CD14-positive monocyte (primary cell): ENCODE measurements around the gene DAPK1. TPM values are rescaled to one million over a fixed set of nuclear protein-coding genes. Genes with fewer than 3 reads are reported as not detected.
A peak's percentile ranks its signal among the peaks of the same experiment; 100 is the strongest.

ENCODE experiments used
- DNase-seq, 3 donors: peaks; one replicate each; pipeline ENCODE4 v3.0.0-alpha.2; 2011 to 2022
- H2AFZ ChIP-seq: 2 replicates; pipeline ENCODE4 v1.6.0; 2012; ENCODE audit warnings: mild to moderate bottlenecking, low read depth, low read length, inconsistent platforms; ENCODE audit not compliant: insufficient read depth, poor library complexity, severe bottlenecking
- H3K27ac ChIP-seq, 2 donors: 1 replicate in 1 of 2; 2 replicates in 1 of 2; pipeline ENCODE4 v1.5.1; 2012 to 2013; ENCODE audit warnings: low read length in 2 of 2, control low read depth in 1 of 2, inconsistent platforms in 1 of 2, low read depth in 1 of 2, mild to moderate bottlenecking in 1 of 2
- H3K27me3 ChIP-seq, 2 donors: one replicate each; pipeline versions ENCODE4 v1.6.0 to v1.6.1; 2011 to 2013; ENCODE audit warnings: low read length in 2 of 2; ENCODE audit not compliant: control insufficient read depth in 2 of 2, insufficient read depth in 2 of 2
- H3K36me3 ChIP-seq, 2 donors: replicated peaks in 1 of 2; 1 replicate in 1 of 2; 2 replicates in 1 of 2; pipeline versions ENCODE4 v1.5.1 to v1.6.1; 2012 to 2013; ENCODE audit warnings: low read length in 2 of 2, control low read depth in 1 of 2, inconsistent platforms in 1 of 2, mild to moderate bottlenecking in 1 of 2; ENCODE audit not compliant: insufficient read depth in 2 of 2, control insufficient read depth in 1 of 2
- H3K4me1 ChIP-seq, 2 donors: 1 replicate in 1 of 2; 2 replicates in 1 of 2; pipeline versions ENCODE4 v1.5.1 to v1.6.1; 2012 to 2013; ENCODE audit warnings: low read length in 2 of 2, control low read depth in 1 of 2, inconsistent platforms in 1 of 2, mild to moderate bottlenecking in 1 of 2, moderate library complexity in 1 of 2; ENCODE audit not compliant: insufficient read depth in 2 of 2, control insufficient read depth in 1 of 2
- H3K4me2 ChIP-seq: replicated peaks from 2 replicates; pipeline ENCODE3; 2012; ENCODE audit warnings: low read length, moderate library complexity, mild to moderate bottlenecking; ENCODE audit not compliant: poor library complexity, severe bottlenecking; ENCODE audit errors: extremely low read depth
- H3K4me3 ChIP-seq, 3 experiments: fragments of 200-600 bp in 1 of 3; sonication (generic) in 1 of 3; replicated peaks in 1 of 3; 1 replicate in 2 of 3; 2 replicates in 1 of 3; pipeline ENCODE4 v1.5.1; 2011 to 2013; ENCODE audit warnings: low read length in 3 of 3, mild to moderate bottlenecking in 3 of 3, control low read depth in 2 of 3, low read depth in 2 of 3, inconsistent platforms in 1 of 3, moderate library complexity in 1 of 3
- H3K79me2 ChIP-seq: 2 replicates; pipeline ENCODE4 v1.6.0; 2012; ENCODE audit warnings: mild to moderate bottlenecking, control low read depth, inconsistent platforms, low read length, moderate library complexity; ENCODE audit not compliant: insufficient read depth
- H3K9ac ChIP-seq: 2 replicates; pipeline ENCODE4 v1.6.0; 2017; ENCODE audit warnings: low read length, mild to moderate bottlenecking; ENCODE audit not compliant: insufficient read depth, poor library complexity, severe bottlenecking
- H3K9me3 ChIP-seq, 2 donors: replicated peaks in 1 of 2; 1 replicate in 1 of 2; 2 replicates in 1 of 2; pipeline versions ENCODE4 v1.5.1 to v1.6.1; 2012 to 2013; ENCODE audit warnings: low read length in 2 of 2, control low read depth in 1 of 2; ENCODE audit not compliant: control insufficient read depth in 1 of 2, insufficient read depth in 1 of 2
- H4K20me1 ChIP-seq: 2 replicates; pipeline ENCODE4 v1.6.0; 2012; ENCODE audit warnings: mild to moderate bottlenecking, low read length, control low read depth, moderate library complexity; ENCODE audit not compliant: insufficient read depth
- H3K27ac Mint-ChIP-seq, 7 donors: one replicate each; pipeline ENCODE4 v1.8.0; 2020; ENCODE audit warnings: mild to moderate bottlenecking in 7 of 7, mixed read lengths in 7 of 7, moderate library complexity in 6 of 7, inconsistent platforms in 2 of 7
- H3K27me3 Mint-ChIP-seq, 3 donors: one replicate each; pipeline ENCODE4 v1.8.0; 2021 to 2022; ENCODE audit warnings: low read depth in 3 of 3, mild to moderate bottlenecking in 3 of 3, mixed read lengths in 3 of 3, moderate library complexity in 3 of 3, inconsistent platforms in 1 of 3
- H3K36me3 Mint-ChIP-seq, 2 donors: one replicate each; pipeline ENCODE4 v1.8.0; 2020; ENCODE audit warnings: mixed read lengths in 2 of 2, inconsistent platforms in 1 of 2, mild to moderate bottlenecking in 1 of 2
- H3K4me1 Mint-ChIP-seq: one replicate; pipeline ENCODE4 v1.8.0; 2020; ENCODE audit warnings: mild to moderate bottlenecking, mixed read lengths
- H3K4me3 Mint-ChIP-seq, 2 donors: one replicate each; pipeline ENCODE4 v1.8.0; 2020; ENCODE audit warnings: mild to moderate bottlenecking in 2 of 2, mixed read lengths in 2 of 2, moderate library complexity in 1 of 2
- H3K9me3 Mint-ChIP-seq, 7 donors: one replicate each; pipeline ENCODE4 v1.8.0; 2020 to 2022; ENCODE audit warnings: mixed read lengths in 7 of 7, mild to moderate bottlenecking in 6 of 7, moderate library complexity in 6 of 7, inconsistent platforms in 2 of 7
- WGBS: methylation state at CpG from one replicate; pipeline ENCODE4 v1.1.5; 2013; ENCODE audit warnings: missing lambda C conversion rate; ENCODE audit not compliant: insufficient coverage; 5-methylcytosine and 5-hydroxymethylcytosine counted together
- intact Hi-C, 2 donors: fragments of 100-400 bp; cut with micrococcal nuclease; formaldehyde crosslinking; loops; one replicate each; pipeline versions ENCODE4 v1.15.0 to v1.15.1; 2023
- polyA plus RNA-seq, 3 donors: library from polyadenylated mRNA; depleted of rRNA in 1 of 3; unstranded in 2 of 3; stranded (reverse) in 1 of 3; fragments of 300-500 nt in 2 of 3; fragments of >200 nt in 1 of 3; fragmentation: Illumina TruSeq in 2 of 3; gene quantifications; 1 replicate in 2 of 3; 2 replicates in 1 of 3; pipeline ENCODE4 v1.2.3, GENCODE V29; 2012 to 2021
- TF ChIP-seq, protein P1 (sequence below): fragments of 200-600 bp; IDR thresholded peaks from one replicate; pipeline ENCODE4 v1.8.0; 2022; ENCODE audit warnings: antibody characterized with exemption, mild to moderate bottlenecking

DAPK1 gene
- polyA plus RNA-seq, 3 donors = 24.1 to 102 (median 44.4) TPM

GRCh38 chr9:87535817-87536539 lies 38.3 kb downstream of the DAPK1 start:
- H3K4me1 ChIP-seq = peaks cover 7 to 9% of the 10 kb centered on the region in 2 donors
- H3K4me3 Mint-ChIP-seq = no peak overlapping the region
- no peaks in the 10 kb centered on the region for H3K27me3 ChIP-seq
- peaks cover 0 to 2% (median 0%) of the 10 kb centered on the region in 3 donors for H3K27me3 Mint-ChIP-seq
- H2AFZ ChIP-seq = no peak overlapping the region
- H4K20me1 ChIP-seq = peaks cover 69% of the 10 kb centered on the region
- no peak overlapping the region for H3K27ac ChIP-seq
- 74% methylated on average over 3 of the region's 8 CpGs for WGBS
- H3K4me3 ChIP-seq = no peak overlapping the region
- intact Hi-C loops = no loop called here
- TF ChIP-seq, protein P1, sequence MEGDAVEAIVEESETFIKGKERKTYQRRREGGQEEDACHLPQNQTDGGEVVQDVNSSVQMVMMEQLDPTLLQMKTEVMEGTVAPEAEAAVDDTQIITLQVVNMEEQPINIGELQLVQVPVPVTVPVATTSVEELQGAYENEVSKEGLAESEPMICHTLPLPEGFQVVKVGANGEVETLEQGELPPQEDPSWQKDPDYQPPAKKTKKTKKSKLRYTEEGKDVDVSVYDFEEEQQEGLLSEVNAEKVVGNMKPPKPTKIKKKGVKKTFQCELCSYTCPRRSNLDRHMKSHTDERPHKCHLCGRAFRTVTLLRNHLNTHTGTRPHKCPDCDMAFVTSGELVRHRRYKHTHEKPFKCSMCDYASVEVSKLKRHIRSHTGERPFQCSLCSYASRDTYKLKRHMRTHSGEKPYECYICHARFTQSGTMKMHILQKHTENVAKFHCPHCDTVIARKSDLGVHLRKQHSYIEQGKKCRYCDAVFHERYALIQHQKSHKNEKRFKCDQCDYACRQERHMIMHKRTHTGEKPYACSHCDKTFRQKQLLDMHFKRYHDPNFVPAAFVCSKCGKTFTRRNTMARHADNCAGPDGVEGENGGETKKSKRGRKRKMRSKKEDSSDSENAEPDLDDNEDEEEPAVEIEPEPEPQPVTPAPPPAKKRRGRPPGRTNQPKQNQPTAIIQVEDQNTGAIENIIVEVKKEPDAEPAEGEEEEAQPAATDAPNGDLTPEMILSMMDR = no peak
- peaks cover 15% of the 10 kb centered on the region for H3K4me1 Mint-ChIP-seq
- DNase-seq = no peak
- no peaks in the 10 kb centered on the region for H3K9me3 ChIP-seq
- peaks cover 27% of the 10 kb centered on the region for H3K79me2 ChIP-seq
- peak overlapping the region in 1 of 7 donors; percentile 51 for H3K27ac Mint-ChIP-seq
- H3K9ac ChIP-seq = no peak overlapping the region
- no peaks in the 10 kb centered on the region for H3K9me3 Mint-ChIP-seq
- H3K4me2 ChIP-seq = no peak overlapping the region
- peaks cover 8 to 18% of the 10 kb centered on the region in 2 donors for H3K36me3 ChIP-seq
- peaks cover 30 to 46% of the 10 kb centered on the region in 2 donors for H3K36me3 Mint-ChIP-seq

GRCh38 chr9:87537625-87538024 lies 40.0 kb downstream of the DAPK1 start:
- Histone ChIP-seq H3K79me2 (peaks cover 12% of the 10 kb centered on the region), H3K9me3 (no peaks in the 10 kb centered on the region), H3K4me2 (no peak overlapping the region), H3K27ac (no peak overlapping the region), H3K9ac (no peak overlapping the region), H2AFZ (no peak overlapping the region), H4K20me1 (peaks cover 62% of the 10 kb centered on the region), H3K4me1 (no peaks in the 10 kb centered on the region), H3K27me3 (no peaks in the 10 kb centered on the region), H3K4me3 (no peak overlapping the region), H3K36me3 (peaks cover 12 to 33% of the 10 kb centered on the region in 2 donors)
- TF ChIP-seq, protein P1 = no peak
- intact Hi-C loops = no loop called here
- WGBS = 97% methylated on average over 4 of the region's 7 CpGs
- no peak for DNase-seq
- Mint-ChIP-seq H3K36me3 (peaks cover 41 to 58% of the 10 kb centered on the region in 2 donors), H3K27me3 (no peaks in the 10 kb centered on the region), H3K9me3 (no peaks in the 10 kb centered on the region), H3K27ac (no peak overlapping the region), H3K4me3 (no peak overlapping the region), H3K4me1 (peaks cover 8% of the 10 kb centered on the region)
